HG02678 (cell line): ENCODE data around the gene GABRG3.

ENCODE experiments used
- ATAC-seq: cut with Tn5 transposase; IDR thresholded peaks from one replicate; pipeline ENCODE4 v1.9.1; 2021; ENCODE audit warnings: mild to moderate bottlenecking, moderate library complexity; ENCODE audit not compliant: unreplicated experiment

The GABRG3 gene

DNA sequence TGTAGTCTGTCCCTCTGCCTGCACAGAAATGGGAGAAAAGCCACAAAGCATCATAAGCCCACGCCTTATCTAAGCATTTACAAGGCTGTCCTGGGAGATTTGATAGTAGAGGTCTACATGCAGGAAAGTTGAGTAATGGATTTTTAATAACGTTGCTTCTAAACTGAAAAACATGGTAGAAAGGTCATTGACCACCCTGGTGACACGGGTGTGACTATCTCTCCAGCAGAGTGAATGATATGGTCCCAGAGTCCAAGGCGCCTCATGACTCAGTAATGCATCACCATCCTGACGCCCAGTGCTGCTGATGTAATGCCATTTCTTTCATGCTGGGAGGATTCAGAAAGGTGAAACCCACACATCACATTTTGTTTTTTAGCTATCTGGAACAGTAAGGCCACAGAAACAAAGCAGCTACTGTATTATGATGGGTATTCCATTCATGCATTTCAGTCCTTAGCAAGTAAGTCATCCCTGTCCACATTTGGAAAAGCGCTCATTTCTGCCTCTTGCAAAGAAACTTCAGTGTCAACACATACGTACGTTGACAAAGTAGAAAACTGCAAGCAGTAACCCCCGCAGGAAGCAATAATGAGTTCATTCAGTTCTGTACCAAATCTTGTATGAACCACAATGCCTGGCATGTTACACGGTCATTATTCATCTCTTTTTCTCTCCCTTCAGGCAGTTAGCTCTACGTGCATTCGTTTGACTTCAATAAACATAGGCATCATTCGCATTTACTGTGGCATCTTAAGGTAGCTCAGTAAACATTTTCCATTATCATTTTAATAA is 483.5 kb downstream of the GABRG3 start:
- ATAC-seq = no peak

DNA sequence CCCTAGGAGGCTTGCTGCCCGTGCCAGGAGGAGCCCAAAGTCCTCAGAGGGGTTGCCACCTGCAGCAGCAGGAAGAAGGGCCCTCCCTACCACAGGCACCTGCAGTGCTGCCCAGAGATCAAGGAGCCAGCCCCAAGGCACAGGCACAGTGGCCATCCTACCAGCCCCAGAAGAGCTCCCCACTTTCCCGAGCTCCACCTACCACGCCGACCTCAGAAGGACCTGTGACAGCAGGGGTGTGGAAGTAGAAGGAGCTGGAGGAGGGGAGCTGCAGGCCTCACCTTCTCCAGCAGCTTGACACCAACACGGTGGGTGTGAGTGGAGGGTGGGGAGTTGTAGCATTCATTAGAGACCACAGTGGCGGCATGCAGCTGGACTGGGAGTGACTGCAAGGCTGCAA is 485.8 kb downstream of the GABRG3 start:
- no peak for ATAC-seq

DNA sequence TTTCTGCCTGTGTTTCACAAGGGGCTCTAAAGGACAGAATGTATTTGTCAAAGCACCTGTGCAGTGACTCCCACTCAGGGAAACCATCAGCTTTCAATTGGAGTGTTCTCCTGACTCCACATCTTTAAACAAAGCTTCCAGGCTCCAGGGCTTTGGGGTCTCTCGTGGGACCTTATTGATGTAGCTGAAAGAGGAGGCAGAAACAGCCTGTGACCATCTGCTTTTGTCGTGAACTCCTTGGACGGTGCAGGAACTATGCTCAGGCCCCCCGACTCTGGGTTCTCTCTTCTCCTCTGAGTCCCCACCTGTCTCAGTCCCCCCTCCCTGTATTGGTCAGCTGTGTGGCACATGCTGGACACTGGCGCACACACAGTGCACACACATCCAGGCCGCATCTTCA is 486.8 kb downstream of the GABRG3 start:
- no peak for ATAC-seq

DNA sequence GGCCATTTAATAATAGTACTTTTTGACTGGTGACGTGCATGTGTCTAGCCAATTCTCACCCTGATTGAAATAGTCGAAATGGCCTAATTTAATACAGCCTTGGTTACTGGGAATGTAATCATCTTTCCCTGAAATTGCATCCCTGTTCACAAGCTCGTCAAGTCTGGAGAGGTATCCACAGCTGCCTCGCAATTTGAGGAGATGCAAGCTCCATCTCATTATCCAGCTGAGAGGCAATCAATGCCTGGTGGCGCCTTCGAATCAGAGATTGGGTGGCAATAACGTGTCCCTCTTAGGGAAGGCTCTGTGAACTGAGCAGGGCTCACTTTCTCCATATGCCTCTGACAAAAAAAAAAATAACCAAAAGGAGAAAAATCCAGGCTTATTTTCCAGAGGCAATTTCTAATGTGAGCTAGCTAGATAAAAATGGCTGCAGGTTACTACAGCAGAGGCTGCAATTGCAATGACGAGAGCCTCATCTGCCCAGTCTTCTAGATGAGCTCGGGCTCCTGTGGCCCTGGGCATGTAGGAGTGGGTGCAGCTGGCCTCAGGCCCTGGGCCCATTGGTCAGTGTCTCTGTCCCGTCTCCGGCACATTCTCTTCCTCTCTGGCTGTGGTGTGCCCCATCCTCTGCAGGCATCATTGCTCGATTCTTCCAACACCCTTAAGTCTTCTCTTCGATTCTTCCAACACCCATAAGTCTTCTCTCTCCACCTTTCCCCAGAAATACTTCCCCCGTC is 487.5 kb downstream of the GABRG3 start:
- no peak for ATAC-seq

DNA sequence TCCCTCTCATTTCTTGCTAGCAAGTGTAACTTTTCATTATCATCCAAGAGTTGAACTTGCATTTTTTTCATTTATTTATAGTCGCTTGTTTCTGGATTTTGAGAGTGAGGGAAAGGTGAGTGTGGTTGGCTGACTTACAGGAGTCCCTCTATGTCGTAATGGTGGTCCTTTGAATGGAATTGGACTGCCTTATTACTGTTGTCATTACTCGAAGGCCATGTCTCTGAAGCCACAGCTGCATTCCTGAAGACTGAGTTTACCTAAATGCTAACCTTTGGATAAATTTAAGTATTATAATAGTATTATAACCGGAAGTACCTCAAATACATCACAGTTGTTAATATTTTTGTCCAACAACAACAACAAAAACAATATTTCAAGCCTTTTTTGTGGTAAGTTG is 488.9 kb downstream of the GABRG3 start:
- no peak for ATAC-seq

GRCh38 chr15:27461181-27461580 is 490.2 kb downstream of the GABRG3 start:
- no peak for ATAC-seq

GRCh38 chr15:27463525-27464088 is 492.6 kb downstream of the GABRG3 start:
- ATAC-seq = no peak

GRCh38 chr15:27464941-27465612 is 494.1 kb downstream of the GABRG3 start:
- ATAC-seq = no peak

DNA sequence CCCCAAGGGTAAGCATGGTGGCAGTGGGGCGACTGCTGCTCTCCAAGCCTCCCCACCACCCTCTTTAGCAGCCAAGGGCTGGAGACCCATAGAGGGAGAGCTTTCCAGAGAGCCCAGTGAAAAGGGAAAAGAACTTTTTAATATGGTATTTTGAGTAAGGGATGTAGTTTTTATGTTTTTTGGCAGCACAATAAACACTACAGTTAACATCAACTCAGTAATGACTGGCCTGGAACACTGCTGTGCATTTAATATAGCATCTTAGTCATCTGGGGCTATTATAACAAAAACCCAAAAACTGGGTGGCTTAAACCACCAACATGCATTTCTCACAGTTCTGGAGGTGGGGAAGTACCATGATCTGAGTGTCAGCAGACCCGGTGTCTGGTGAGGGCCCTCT is 495.8 kb downstream of the GABRG3 start:
- ATAC-seq = no peak

DNA sequence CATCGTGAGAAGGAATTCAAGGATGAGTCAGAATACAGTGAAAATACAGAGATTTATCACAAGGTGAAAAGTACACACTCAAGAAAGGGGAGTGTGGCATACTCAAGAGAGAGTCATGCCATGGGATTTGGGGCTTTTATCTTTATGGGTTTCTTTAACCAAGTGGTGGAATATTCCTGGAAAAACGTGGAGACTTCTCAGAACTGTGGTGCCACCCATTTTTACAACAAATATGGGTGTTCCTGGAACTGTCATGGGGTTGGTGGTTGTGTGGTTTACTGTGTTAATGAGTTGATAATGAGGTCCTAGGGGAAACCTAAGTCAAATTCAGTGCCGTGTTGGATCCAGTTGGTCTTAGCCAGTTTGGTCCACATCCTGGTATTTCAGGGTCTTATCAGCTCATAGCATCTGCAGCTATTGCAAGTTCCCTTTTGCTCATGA is 497.2 kb downstream of the GABRG3 start:
- no peak for ATAC-seq

DNA sequence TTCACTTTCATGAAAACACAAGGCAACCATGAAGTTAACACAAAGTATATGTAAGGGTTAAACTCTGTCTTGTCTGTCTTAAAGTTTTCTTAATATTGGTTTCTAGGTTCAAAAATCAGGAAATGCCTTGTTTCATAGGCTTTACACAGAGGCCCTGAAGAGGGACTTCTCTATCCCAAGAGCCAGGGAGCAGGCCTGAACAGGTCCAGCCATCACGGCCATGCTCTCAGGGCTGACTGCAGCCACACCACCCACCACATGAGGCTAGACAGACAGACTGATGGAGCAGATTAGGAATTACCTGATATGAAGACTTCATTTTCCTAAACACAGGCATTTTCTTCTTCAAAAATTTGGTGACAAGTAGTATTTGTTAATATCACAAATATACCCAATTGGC is 502.9 kb downstream of the GABRG3 start:
- ATAC-seq = no peak

GRCh38 chr15:27475395-27475794 is 504.4 kb downstream of the GABRG3 start:
- ATAC-seq = no peak

DNA sequence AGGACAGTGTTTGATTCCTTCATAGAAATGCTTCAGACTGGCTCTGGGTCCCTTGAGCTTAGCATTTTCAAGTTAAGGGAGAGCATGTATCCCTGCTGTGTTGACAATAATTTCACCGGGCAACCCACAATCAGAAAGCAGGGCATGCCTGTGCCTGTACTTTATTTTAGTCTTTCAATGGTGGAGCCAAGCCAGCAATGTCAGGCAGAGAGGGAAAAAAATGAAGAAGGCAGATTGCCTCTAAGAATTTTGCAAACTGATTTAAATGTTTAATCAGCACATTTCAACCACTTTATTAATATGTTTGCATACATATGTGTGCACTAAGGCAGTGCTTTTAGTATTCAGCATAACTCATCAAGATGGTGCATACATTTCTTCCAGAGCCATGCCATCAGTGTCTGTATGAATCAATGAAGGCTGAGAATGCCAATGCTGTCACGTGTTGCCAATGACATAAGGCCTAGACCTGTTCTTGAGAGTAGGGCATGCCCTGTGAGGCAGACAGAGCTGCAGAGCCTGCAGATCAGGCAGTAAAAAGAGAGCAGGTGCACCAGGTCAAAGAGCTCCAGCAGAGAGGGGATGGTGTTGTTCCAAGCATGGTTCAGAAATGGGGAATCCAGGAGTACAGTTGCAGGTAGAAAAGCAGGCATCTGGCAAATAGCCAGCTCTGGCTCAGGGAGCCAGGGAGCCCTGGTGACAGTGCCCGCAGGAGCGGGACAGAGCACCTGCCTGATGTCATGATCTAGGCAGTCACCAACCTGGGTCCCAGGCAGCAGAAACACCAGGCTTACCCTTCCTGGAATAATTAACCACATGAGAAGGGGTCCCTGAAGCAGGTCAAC is 508.5 kb downstream of the GABRG3 start:
- no peak for ATAC-seq

GRCh38 chr15:27480141-27480530 is 509.2 kb downstream of the GABRG3 start:
- ATAC-seq = no peak

- ATAC-seq = no peak
These were observed 509.7 kb downstream of the GABRG3 start for GRCh38 chr15:27480642-27481041.

DNA sequence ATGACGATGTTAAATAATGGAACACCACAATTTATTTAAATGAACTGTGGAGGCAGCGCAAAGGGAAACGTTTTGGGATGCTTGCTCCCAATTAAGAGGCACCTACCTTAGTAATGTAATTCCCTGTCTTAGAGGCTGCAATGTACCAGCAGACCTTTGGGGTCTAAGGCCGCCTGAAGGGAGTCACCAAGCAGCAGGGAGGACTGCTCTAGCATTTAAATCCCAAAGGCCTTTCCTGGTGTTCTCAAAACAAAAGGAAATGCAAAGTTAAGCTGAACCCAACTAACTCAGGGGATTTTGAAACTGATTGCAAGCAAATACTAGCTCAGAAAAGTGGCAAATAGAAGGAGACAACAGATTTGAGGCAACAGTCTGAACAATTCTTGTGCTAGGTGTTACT is 510.8 kb downstream of the GABRG3 start:
- ATAC-seq = no peak

DNA sequence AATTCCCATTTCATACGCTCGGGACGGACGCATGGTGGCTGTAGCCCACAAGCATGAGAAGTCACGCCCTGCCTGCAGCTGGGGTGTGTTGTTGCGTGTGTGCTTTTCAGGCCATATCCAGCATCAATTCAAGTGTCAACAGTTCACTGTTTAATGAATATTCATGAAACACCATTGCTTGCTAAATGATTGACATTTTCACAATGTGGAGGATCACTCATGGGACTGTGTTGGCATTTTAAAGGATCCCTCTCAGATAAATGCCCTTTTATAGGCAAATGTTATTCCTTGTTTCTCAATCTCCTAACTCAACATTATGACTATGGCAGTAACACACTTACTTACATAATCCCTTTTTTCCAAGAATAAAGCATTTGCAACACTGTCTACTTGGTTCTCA is 511.3 kb downstream of the GABRG3 start:
- ATAC-seq = no peak

- no peak for ATAC-seq
These were observed 512.1 kb downstream of the GABRG3 start for GRCh38 chr15:27483124-27483523.

- ATAC-seq = no peak
These were observed 514.3 kb downstream of the GABRG3 start for GRCh38 chr15:27485265-27485664.

DNA sequence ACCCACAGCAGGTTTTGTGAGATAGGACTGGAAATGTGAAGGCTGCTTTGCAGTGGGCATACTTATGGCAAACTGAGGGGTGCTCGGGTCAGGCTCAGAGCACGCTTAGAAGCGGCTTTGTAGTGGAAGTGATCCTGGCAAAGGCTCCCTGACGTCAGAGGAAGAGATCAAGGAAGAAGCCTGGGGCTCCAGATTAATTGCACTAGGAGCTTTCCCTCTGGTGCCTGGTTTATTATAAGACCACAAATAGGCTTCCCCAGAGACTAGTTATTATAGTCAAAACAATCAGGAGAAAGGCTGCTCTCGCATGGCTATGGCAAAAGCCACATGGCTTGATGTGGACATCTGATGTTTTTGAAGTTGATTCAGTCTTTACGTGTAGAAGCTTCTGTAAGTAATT is 515.1 kb downstream of the GABRG3 start:
- ATAC-seq = no peak
